Stimulated activated CD8-positive, alpha-beta memory T cell treated with anti-CD3 and anti-CD28 coated beads, Interleukin-15, amount 100 ng/mL, for 4 hours (primary cell): ENCODE measurements around the gene AQP12B.

ENCODE experiments used
- DNase-seq, 2 donors: peaks; one replicate each; pipeline ENCODE4 v3.0.0-alpha.2; 2020; ENCODE audit warnings: low read depth in 2 of 2

Gene AQP12B

GRCh38 chr2:240717681-240718581 is 35.2 kb upstream of the AQP12B start:
- DNase-seq, result no peak

DNA sequence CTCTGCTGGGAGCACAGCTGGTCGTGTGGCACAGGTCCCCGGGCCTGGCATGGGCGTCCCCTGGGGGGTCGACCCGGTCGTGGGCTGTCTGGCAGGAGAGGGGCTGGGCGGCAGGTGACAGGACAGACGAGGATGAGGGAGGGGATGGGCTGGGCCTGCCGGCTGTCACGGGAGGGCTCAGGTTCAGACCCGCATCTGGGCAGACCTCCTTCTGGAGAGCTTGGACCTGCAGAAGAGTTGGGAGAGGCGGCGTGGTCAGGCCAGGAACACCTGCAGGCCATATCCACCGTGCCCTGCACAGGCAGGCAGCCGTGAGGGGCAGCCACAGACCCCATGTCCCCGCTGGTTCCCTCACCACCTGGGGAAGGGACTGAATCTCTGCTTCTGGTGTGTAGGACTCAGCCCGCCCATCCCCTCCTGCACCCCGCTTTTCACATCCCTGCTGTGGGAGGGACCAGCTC is 34.5 kb upstream of the AQP12B start:
- no peak for DNase-seq

DNA sequence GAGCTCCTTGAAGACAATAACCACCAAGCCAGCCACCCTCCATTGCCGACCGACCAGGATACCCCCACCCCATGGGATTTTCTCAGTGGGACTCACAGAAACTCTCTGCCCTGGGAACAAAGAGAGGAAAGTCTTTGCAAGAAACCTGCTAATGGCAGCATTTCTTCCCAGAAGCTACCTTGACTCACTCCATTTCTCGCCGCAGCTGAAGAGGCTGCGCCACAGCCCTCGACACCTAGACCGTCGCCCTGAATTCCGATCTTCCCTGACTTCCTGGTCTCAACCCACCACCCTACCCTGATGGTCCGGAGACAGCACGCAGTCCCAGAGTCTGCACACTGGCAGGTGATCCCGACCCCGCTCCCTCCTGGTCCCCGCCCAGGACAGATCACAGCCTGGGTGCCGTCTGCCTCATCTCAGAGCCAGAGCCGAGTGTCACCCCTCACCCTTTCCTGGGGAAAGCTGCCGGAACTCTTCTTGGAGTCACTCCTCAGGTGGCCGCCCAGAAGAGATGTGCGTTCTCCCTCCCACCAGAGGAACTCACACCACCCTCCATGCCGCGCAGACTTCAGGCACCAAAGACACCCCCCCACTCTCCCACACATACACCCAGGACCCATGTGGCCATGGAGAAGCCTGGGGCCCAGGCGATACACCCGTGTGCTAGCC is 33.6 kb upstream of the AQP12B start:
- no peak for DNase-seq

DNA sequence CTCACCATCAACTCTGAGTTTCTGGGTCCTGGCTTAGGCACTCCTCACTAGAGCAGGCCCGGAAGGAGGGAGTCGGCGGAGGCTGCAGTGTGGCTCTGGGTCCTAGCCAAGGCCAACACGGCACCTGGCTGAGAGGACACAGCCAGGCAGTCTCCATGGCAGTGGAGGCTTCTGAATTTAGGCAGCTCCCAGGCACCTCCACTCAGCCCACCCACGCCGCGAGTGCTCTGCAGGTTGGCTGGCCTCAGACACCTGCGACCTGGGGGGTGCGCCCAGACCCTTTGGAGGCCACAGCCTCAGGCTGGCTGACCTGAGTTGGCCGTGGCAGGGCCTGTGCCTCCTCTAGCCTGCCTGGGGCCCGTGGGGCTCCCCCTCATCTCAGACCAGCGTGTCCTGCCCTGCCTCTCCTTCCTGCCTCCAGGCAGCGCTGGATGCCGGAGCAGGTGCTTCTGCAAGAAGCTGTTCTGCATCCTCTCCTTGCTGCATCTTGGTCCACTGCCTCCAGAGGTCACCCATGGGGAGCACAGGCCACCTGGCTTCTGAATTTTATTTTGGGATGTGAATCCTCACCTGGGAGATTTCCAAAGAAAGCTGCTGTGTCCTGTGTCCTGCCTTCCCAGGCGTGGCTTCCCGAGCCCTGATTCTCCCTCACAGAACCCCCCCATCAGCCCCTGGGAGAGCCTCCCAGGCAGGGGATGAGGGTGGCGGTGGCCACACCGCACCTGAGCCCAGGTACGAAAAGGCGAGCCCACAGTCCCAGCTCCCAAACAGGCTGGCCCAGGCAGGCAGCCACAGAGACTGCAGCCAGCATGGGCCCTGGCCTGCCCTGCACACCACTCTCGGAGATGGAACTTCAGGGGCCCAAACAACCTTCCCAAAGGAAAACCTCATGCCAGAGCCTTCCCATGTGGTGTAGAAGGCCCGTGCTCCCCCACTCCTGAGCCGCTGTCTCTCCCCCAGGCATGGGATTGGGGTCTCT is 32.4 kb upstream of the AQP12B start:
- DNase-seq, result no peak

DNA sequence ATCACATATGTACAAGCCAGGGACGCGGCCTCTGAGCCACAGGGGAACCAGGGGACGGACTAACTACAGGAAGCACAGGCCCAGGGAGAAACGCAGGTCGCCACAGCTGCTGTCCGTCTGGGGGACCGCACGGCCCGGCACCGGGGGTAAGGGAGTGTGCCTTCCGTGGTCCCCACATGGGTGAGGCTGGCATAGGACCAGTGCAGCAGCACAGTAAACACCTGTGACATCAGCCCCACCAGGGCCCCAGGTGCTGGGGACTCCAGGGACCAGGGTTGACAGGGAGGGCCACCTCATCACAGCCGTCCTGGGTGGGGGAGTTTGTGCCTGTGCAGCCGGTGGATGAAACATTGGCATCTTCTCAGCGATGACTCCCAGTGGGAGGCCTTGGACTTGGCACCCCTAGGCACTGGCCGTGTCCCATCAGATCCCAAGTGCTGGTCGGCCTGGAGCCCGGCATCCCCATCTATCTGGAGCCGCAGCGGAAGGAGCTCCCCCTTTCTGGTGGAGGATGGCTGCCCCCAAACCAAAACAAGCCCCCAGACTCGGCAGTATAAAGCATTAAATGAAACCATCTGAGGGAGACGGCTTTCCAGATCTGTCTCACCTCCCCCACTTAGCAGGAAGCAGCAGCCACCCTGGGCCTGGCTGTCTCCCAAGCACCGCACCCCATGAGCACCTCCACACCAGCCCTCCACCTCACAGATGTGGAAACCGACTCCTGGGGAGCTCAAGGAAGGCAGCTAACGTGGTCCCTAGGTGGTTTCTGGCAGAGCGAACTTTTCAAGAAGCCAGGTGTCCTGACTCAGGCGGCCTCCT is 31.5 kb upstream of the AQP12B start:
- no peak for DNase-seq

DNA sequence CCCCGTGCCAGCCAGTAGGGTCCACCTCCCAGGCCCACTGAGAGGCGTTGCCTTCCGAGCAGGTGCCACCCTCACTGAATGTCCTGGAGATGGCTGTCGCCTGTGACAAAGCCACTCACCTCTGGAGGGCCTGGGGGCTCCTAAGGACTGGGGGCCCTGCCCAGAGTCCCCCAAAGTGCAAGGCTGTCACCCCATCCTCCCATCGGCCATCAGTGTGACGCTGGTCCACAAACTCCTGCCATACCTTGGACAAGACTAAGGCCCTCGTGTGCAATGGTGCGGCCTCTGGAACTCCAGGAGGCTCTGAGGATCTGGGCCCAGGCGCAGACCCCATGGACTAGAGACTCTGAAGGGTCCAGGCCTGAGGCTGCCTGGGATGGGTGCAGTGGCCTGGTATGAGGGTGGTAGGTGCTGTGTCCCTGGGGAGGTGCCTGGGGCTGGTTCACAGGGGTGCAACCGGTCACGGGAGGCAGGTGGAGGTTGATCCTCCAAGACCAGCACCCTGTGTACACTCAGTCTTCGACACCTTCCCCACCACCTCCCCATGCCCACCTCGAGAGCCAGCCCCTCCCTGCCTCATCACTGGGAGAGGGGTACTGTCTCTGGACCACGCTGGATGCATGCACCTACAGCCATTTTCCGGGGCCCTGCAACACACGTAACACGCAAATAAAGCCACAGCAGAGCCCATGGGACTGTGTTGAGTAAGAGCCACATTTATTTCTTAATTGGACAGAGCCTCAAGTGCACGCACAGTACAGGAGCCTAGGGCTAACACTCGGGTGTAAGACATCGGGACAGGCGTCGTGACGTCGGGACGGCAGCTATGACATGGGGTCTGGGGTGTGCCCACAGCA is 30.6 kb upstream of the AQP12B start:
- no peak for DNase-seq

GRCh38 chr2:240712121-240712520 is 29.4 kb upstream of the AQP12B start:
- no peak for DNase-seq

- no peak for DNase-seq
These were observed 29.0 kb upstream of the AQP12B start for GRCh38 chr2:240711701-240712100.

- no peak for DNase-seq
These were observed 28.6 kb upstream of the AQP12B start for GRCh38 chr2:240711296-240711695.

- no peak for DNase-seq
These were observed 25.8 kb upstream of the AQP12B start for GRCh38 chr2:240708457-240708856.

GRCh38 chr2:240707821-240708220 is 25.1 kb upstream of the AQP12B start:
- DNase-seq, result no peak

- no peak for DNase-seq
These were observed 24.5 kb upstream of the AQP12B start for GRCh38 chr2:240707043-240707756.

DNA sequence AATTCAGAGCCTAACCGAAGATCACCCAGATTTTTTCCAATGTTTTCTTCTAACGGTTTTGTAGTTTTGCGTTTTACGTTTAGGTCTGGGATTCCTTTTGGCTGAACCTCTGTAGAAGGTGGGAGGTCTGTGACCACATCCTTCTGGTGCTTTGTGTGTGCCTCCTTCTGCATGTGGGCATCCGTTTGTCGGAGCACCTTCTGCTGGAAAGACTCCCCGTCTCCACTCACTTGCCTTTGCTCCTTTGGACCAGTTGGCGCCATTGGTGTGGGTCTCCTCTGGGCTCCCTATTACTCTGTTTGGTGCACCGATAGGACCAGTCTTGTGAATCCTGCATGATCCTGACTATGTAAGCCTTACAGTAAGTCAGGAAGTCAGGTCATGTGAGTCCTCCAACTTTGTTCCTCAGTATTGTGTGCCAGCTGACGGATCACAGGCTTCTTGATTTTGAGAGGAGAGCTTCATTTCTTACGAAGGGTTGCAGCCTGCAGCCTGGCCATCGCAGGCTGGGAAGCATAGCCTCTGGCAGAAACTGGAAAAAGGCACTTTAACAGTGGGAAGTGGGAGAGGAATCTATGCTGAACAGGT is 22.6 kb upstream of the AQP12B start:
- no peak for DNase-seq

GRCh38 chr2:240704651-240705050 is 22.0 kb upstream of the AQP12B start:
- DNase-seq, result peak in 1 of 2 donors; percentile 9

DNA sequence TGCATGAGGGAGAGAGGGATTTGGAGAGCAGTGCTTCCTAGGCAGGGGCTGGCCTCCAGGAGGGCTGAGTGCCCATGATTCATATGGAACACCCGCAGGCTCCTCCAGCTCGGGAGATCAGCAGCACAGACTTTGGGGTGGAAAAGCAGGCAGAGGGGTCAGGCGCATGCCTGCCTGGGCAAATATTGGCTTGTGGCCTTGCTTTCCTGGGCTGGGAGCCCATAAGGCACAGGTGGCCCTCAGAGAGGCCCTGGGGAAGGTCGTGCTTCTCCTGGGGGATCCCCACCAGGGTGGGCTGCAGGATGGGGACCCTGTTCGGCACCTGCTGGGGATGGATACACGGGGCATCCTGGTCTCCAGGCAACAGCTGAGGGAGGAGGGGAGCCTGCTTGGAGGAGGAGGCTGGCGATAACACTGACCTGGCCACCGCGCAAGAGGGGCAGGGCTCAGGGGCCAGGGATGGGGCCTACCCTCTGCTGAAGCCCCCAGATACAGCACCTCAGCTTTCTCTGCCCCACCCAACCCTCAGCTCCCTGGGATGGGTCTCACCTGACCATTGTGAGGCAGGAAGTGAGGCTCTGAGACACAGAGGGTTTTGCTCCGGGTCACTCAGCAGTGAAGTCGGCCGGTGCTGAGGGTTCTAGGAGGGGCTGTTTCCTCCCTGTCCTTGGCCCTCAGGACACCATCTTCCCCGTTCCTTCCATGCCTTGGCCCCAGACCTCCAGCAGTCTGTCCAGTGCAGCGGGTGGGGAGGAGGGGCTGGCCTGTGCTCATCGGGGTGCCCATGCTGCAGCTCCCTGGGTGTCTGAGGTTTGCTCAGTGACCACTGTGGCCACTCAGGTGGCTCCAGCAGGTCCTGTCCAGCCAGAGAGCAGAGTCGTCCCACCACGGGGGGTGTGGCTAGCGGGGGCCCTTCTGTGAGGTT is 21.0 kb upstream of the AQP12B start:
- no peak for DNase-seq

DNA sequence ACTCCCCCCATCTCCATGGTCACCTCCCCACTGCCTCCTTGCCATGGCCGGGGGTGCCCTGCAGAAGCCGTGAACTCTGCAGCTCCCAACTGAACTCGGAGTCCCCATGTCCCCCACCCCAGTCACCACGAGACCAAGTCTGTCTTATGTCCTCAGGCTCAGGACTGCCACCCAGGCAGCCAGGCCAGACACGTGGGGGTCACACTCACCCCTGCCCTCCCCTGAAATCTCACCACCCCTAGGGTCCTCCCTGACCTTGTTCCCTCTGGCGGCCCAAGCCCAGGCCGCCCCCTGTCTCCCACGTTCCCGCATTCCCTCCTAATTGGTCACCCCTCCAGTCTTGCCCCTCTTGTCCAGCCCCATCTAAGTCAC is 19.9 kb upstream of the AQP12B start:
- no peak for DNase-seq

DNA sequence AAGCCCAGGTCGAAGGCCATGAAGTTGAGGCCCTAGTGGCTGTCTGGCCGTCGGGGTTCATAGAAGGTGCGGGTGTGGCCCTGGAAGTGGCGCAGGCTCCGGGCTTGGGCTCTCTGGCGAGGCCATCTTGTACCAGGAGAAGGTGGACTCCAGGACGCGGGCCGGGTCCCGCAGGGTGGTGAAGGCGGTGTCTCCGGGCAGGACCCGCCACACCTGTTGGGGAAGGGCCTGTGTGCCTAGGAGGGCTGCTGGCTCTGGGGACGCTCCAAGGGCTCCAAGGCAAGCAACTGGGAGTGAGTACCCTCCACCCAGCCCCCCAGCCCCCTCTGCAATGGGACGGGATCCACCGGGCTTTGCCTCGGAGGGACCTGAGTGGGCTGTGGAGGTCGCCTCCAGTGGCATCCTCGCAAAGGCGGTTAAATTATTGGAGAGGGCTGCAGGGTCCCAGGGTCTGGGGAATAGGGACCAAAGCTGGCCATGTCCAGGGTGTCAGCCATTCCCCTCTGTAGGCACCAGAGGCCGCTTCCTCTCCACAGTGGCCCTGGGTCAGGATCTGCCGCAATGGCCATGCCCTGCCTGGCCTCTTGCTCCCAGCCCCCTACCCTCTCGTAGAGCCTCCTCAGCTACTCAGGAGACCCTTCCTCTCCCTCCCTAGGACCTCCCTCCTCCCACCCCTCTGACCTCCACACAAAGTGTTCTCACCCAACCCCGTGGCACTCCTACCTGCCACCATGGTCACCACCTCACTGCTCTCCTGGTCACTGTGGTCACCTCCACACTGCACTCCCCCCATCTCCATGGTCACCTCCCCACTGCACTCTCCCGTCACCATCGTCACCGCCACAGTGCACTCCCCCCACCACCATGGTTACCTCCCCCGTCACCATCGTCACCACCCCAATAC is 19.3 kb upstream of the AQP12B start:
- no peak for DNase-seq
